HUES64 (cell line): ENCODE data around the gene PARP16.
"Not testable (repeated sequence)": the region's sequence is repeated elsewhere in the genome, so short reads cannot be mapped to it uniquely, and the experiment has no call there.

ENCODE experiments used
- H3K27ac ChIP-seq: 2 replicates; pipeline ENCODE4 v1.7.0; 2013; ENCODE audit warnings: low read depth, low read length, inconsistent platforms
- H3K27me3 ChIP-seq: 2 replicates; pipeline ENCODE4 v1.6.1; 2013; ENCODE audit warnings: mild to moderate bottlenecking, low read length; ENCODE audit not compliant: insufficient read depth
- H3K36me3 ChIP-seq: 2 replicates; pipeline ENCODE4 v1.6.1; 2013; ENCODE audit warnings: mild to moderate bottlenecking, low read length; ENCODE audit not compliant: insufficient read depth
- H3K4me1 ChIP-seq: 2 replicates; pipeline ENCODE4 v1.6.1; 2013; ENCODE audit warnings: mild to moderate bottlenecking, low read length, moderate library complexity; ENCODE audit not compliant: insufficient read depth
- H3K4me3 ChIP-seq: 2 replicates; pipeline ENCODE4 v1.5.1; 2013; ENCODE audit warnings: mild to moderate bottlenecking, low read length, moderate library complexity
- H3K9ac ChIP-seq: 2 replicates; pipeline ENCODE4 v1.6.1; 2013; ENCODE audit warnings: mild to moderate bottlenecking, low read depth, low read length
- H3K9me3 ChIP-seq: 2 replicates; pipeline ENCODE4 v1.6.1; 2013; ENCODE audit warnings: low read depth, low read length; ENCODE audit not compliant: insufficient read depth
- WGBS: fragments of 150-250, 120-280 bp; methylation state at CpG from one replicate; pipeline ENCODE4 v1.1.7; 2013; ENCODE audit warnings: missing lambda C conversion rate; 5-methylcytosine and 5-hydroxymethylcytosine counted together

The PARP16 gene

DNA sequence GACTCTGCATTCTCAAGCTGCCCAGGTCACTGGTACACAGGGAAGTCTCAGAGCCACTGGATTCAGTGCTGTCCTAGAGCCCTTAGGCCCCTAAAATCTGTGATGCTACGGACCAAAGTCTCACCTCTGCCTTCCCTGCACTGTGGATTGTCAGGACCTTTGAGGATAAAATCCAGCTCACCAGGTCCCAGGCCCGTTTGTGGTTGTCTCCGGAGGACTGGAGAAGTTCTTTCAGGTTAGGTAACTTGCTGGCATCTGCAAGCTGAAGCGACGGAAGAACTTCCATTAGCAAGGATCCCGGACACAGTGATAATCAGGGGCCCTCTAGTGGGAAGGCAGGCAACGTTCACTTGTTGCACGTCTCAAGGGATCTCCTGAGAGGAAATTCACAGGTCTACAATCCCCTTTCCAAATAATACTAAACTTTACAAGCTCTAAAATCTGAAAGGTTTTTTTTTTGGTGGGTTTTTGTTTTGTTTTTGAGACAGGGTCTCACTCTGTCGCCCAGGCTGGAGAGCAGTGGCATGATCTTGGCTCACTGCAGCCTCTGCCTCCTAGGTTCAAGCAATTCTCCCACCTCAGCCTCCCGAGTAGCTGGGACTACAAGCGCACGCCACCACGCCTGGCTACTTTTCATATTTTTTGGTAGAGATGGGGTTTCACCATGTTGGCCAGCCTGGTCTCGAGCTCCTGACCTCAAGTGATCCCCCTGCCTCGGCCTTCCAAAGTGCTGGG, 15.7 kb downstream of the PARP16 start:
- not testable (repeated sequence) for H3K27me3 ChIP-seq, H3K27ac ChIP-seq, H3K36me3 ChIP-seq, H3K4me1 ChIP-seq, H3K9ac ChIP-seq, H3K9me3 ChIP-seq, H3K4me3 ChIP-seq
- WGBS, result 39% methylated on average over 15 of the region's 15 CpGs

- H3K36me3 ChIP-seq, result no peaks in the 10 kb centered on the region
Measured at GRCh38 chr15:65268411-65268810, 18.3 kb downstream of the PARP16 start.

GRCh38 chr15:65266469-65266868, 20.2 kb downstream of the PARP16 start:
- H3K4me1 ChIP-seq, result peaks cover 10% of the 10 kb centered on the region
- no peak overlapping the region for H3K27ac ChIP-seq
- no peaks in the 10 kb centered on the region for H3K9me3 ChIP-seq
- no peak overlapping the region for H3K9ac ChIP-seq
- H3K4me3 ChIP-seq, result no peak overlapping the region
- H3K27me3 ChIP-seq, result no peaks in the 10 kb centered on the region
- 91% methylated on average over 5 of the region's 5 CpGs for WGBS
- H3K36me3 ChIP-seq, result no peaks in the 10 kb centered on the region

More at GRCh38 chr15:65268411-65268810, 18.3 kb downstream of the PARP16 start:
- H3K9me3 ChIP-seq, result no peaks in the 10 kb centered on the region
- H3K27ac ChIP-seq, result no peak overlapping the region
- H3K4me1 ChIP-seq, result peaks cover 10% of the 10 kb centered on the region
- H3K4me3 ChIP-seq, result no peak overlapping the region
- 94% methylated on average over 4 of the region's 4 CpGs for WGBS
- H3K27me3 ChIP-seq, result no peaks in the 10 kb centered on the region
- H3K9ac ChIP-seq, result no peak overlapping the region

GRCh38 chr15:65264863-65265430, 21.7 kb downstream of the PARP16 start:
- no peak overlapping the region for H3K9ac ChIP-seq
- peaks cover 10% of the 10 kb centered on the region for H3K4me1 ChIP-seq
- H3K36me3 ChIP-seq, result no peaks in the 10 kb centered on the region; the same call in 1 of the 2 replicates
- no peaks in the 10 kb centered on the region for H3K27me3 ChIP-seq
- 66% methylated on average over 2 of the region's 2 CpGs for WGBS
- H3K27ac ChIP-seq, result no peak overlapping the region
- no peak overlapping the region for H3K4me3 ChIP-seq
- H3K9me3 ChIP-seq, result no peaks in the 10 kb centered on the region

DNA sequence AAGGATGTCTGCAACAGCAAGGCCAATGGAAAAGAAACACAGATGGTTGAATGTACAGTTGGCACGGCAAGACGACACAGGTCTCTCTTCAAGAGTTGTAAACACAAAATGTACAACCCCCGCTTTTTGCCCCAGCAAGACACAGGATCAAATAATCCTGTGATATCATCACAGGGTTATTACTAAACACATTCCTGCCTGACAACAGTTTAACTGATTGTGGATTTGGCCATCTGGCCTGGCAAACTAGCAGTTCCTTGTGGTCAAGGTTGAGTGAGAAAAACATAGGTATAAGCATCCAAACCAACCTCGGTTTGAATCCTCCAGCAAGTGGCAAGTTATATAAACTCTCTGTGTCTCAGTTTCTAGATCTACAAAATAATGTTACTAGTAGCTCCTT, 23.4 kb downstream of the PARP16 start:
- no peak overlapping the region for H3K4me3 ChIP-seq
- H3K4me1 ChIP-seq, result peaks cover 10% of the 10 kb centered on the region
- H3K27ac ChIP-seq, result no peak overlapping the region
- no peak overlapping the region for H3K9ac ChIP-seq
- no peaks in the 10 kb centered on the region for H3K9me3 ChIP-seq
- peaks cover 5% of the 10 kb centered on the region; the same call in 1 of the 2 replicates for H3K36me3 ChIP-seq
- no peaks in the 10 kb centered on the region for H3K27me3 ChIP-seq
- WGBS, result 99% methylated on average over 4 of the region's 4 CpGs

GRCh38 chr15:65260968-65261367, 25.7 kb downstream of the PARP16 start:
- Histone ChIP-seq H3K9me3 (no peaks in the 10 kb centered on the region), H3K9ac (no peak overlapping the region), H3K27ac (no peak overlapping the region), H3K4me1 (peaks cover 10% of the 10 kb centered on the region), H3K27me3 (no peaks in the 10 kb centered on the region), H3K4me3 (no peak overlapping the region), H3K36me3 (peaks cover 5% of the 10 kb centered on the region; the same call in 1 of the 2 replicates)
- WGBS, result 95% methylated on average over 5 of the region's 6 CpGs

DNA sequence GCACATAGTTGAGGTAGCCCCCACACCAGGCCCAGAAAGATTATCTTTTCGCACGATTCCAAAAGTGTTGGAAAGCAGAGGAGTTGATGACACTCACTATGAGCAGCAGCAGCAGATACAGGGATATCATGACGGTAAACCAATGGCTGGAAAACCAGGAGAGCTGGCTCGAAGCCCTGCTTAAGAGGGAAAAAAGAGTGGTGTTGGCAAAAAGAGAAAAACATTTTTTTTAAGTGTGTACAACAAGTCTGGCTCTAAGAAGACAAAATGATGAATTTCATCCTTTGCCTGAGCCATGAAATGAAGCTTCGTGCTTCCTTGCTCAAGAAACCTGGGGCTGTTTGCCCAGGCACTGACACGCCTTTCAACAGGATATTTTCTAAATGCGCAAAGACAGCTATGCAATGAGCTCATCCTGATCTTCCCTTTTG, 27.3 kb downstream of the PARP16 start:
- peaks cover 3% of the 10 kb centered on the region; the same call in 1 of the 2 replicates for H3K4me1 ChIP-seq
- WGBS, result 92% methylated on average over 7 of the region's 7 CpGs
- no peak overlapping the region for H3K27ac ChIP-seq
- H3K27me3 ChIP-seq, result no peaks in the 10 kb centered on the region
- H3K9ac ChIP-seq, result no peak overlapping the region
- no peaks in the 10 kb centered on the region for H3K9me3 ChIP-seq
- H3K4me3 ChIP-seq, result no peak overlapping the region
- H3K36me3 ChIP-seq, result peaks cover 5% of the 10 kb centered on the region; the same call in 1 of the 2 replicates

DNA sequence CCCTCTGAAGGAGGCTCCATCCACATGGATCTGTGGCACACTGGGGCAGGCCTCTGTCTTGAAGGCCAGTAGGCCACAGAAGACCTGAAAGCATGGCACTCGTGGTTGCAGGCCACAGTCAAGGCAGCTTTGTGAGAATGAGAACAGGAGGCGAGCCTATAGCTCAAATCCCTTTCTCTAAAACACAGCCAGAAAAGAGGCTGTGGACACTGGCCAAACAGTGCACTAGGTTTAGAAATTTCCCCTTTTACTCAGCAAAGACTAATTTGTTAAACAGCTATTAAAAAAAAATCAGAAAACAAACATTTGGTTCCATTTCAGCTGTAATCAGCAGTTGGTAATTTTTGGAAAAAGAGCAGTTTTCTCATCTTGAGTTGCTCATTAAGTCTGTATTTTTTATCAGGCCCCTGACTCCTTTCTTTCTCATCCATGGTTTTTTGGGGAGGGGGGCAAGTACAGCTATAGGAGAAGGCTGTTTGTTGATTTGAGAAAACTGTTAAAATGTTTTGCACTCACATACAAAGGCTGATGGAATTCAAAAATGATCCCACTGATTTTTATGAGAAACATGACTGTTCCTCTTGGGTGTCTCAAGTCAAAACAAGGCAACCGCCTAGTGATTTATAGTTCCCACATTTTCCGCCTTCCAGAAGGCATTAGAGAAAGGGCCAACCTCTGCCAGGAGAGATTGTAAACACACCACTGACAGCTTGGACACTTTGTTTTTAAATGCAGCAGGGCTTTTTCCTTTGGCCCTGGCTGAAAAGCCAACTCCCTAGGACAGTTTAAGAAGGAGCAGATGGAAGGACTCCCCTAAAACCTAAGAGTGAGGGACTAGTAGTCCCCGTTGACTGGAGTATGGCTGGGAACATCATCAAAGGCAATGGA, 28.1 kb downstream of the PARP16 start:
- Histone ChIP-seq H3K9me3 (no peaks in the 10 kb centered on the region), H3K9ac (no peak overlapping the region), H3K4me1 (peaks cover 3% of the 10 kb centered on the region; the same call in 1 of the 2 replicates), H3K27me3 (no peaks in the 10 kb centered on the region), H3K27ac (no peak overlapping the region), H3K36me3 (peaks cover 5% of the 10 kb centered on the region; the same call in 1 of the 2 replicates), H3K4me3 (no peak overlapping the region)
- WGBS, result 93% methylated on average over 5 of the region's 5 CpGs

GRCh38 chr15:65255486-65256140, 31.1 kb downstream of the PARP16 start:
- no peak overlapping the region for H3K4me3 ChIP-seq
- 92% methylated on average over 7 of the region's 7 CpGs for WGBS
- H3K36me3 ChIP-seq, result peaks cover 5% of the 10 kb centered on the region; the same call in 1 of the 2 replicates
- H3K4me1 ChIP-seq, result peaks cover 3% of the 10 kb centered on the region; the same call in 1 of the 2 replicates
- H3K27me3 ChIP-seq, result no peaks in the 10 kb centered on the region
- H3K27ac ChIP-seq, result no peak overlapping the region
- no peaks in the 10 kb centered on the region for H3K9me3 ChIP-seq
- no peak overlapping the region for H3K9ac ChIP-seq

- peaks cover 3% of the 10 kb centered on the region; the same call in 1 of the 2 replicates for H3K4me1 ChIP-seq
- H3K27me3 ChIP-seq, result no peaks in the 10 kb centered on the region
- 87% methylated on average over 1 of the region's 1 CpG for WGBS
- 0 out of 2 replicates have a peak, but pooled peaks cover 4% of the 10 kb centered on the region for H3K36me3 ChIP-seq
- no peaks in the 10 kb centered on the region for H3K9me3 ChIP-seq
- no peak overlapping the region for H3K9ac ChIP-seq
- H3K27ac ChIP-seq, result no peak overlapping the region
- H3K4me3 ChIP-seq, result no peak overlapping the region
Measured at GRCh38 chr15:65254758-65255157, 31.9 kb downstream of the PARP16 start.
